Spleen (tissue), 11 donors: ENCODE data around the gene PSPN. TPM values are rescaled to one million over a fixed set of nuclear protein-coding genes. Genes with fewer than 3 reads are reported as not detected.

Experiments used
- DNase-seq: peaks from one replicate; pipeline ENCODE4 v3.0.0-alpha.2; 2020
- H3K27ac ChIP-seq, 8 donors: fragments of 200-600 bp; sonication (generic) in 7 of 8; 1 replicate in 4 of 8; 2 replicates in 4 of 8; pipeline versions ENCODE4 v1.5.0 to v1.8.0; 2016 to 2021; ENCODE audit warnings: inconsistent platforms in 4 of 8, mild to moderate bottlenecking in 4 of 8, moderate library complexity in 1 of 8
- H3K27me3 ChIP-seq, 7 donors: fragments of 200-600 bp; sonication (generic) in 6 of 7; replicated peaks in 1 of 7; 1 replicate in 4 of 7; 2 replicates in 3 of 7; pipeline versions ENCODE4 v1.5.0 to v1.8.0; 2016 to 2021; ENCODE audit warnings: inconsistent platforms in 3 of 7, mild to moderate bottlenecking in 1 of 7
- H3K36me3 ChIP-seq, 6 donors: fragments of 200-600 bp; sonication (generic) in 5 of 6; 1 replicate in 4 of 6; 2 replicates in 2 of 6; pipeline versions ENCODE4 v1.5.0 to v1.8.0; 2016 to 2021; ENCODE audit warnings: inconsistent platforms in 2 of 6
- H3K4me1 ChIP-seq, 6 donors: fragments of 200-600 bp; sonication (generic) in 5 of 6; 1 replicate in 3 of 6; 2 replicates in 3 of 6; pipeline versions ENCODE4 v1.5.0 to v1.8.0; 2016 to 2021; ENCODE audit warnings: inconsistent platforms in 3 of 6
- H3K4me3 ChIP-seq, 8 donors: fragments of 200-600 bp; sonication (generic) in 7 of 8; 1 replicate in 4 of 8; 2 replicates in 4 of 8; pipeline versions ENCODE4 v1.5.0 to v1.8.0; 2016 to 2021; ENCODE audit warnings: inconsistent platforms in 4 of 8, mild to moderate bottlenecking in 4 of 8, moderate library complexity in 2 of 8
- H3K9me3 ChIP-seq, 8 donors: fragments of 200-600 bp; sonication (generic) in 7 of 8; 1 replicate in 4 of 8; 2 replicates in 4 of 8; pipeline versions ENCODE4 v1.5.0 to v1.8.0; 2016 to 2021; ENCODE audit warnings: inconsistent platforms in 4 of 8
- CTCF ChIP-seq, 11 experiments: fragments of 200-600 bp in 7 of 11; fragments of 450-650 bp in 4 of 11; sonication (generic) in 4 of 11; IDR thresholded peaks in 8 of 11; conservative IDR thresholded peaks in 3 of 11; 1 replicate in 7 of 11; 2 replicates in 4 of 11; pipeline versions ENCODE4 v1.4.0 to v1.8.0; 2016 to 2021; ENCODE audit warnings: antibody characterized with exemption in 11 of 11, inconsistent platforms in 4 of 11, mild to moderate bottlenecking in 1 of 11
- POLR2A ChIP-seq, 3 donors: fragments of 450-650 bp; IDR thresholded peaks; one replicate each; pipeline ENCODE4 v1.5.1; 2017; ENCODE audit warnings: antibody characterized with exemption in 3 of 3, mild to moderate bottlenecking in 1 of 3
- POLR2AphosphoS5 ChIP-seq, 3 donors: sonication (generic); formaldehyde crosslinking; IDR thresholded peaks; one replicate each; pipeline ENCODE4 v1.5.1; 2017; ENCODE audit warnings: antibody characterized with exemption in 3 of 3
- WGBS, 5 donors: extraction: QIAGEN DNeasy Blood & Tissue Kit in 3 of 5; methylation state at CpG; one replicate each; pipeline versions ENCODE4 v1.1.5 to v1.1.7; 2013 to 2018; 5-methylcytosine and 5-hydroxymethylcytosine counted together
- intact Hi-C: fragments of 100-400 bp; cut with DNase I; formaldehyde crosslinking; loops from one replicate; pipeline ENCODE4 v1.15.0; 2023; ENCODE audit warnings: low total_unique reads
- polyA plus RNA-seq, 3 donors: library from polyadenylated mRNA; stranded (reverse); fragments of 200-250 nt; gene quantifications; one replicate each; pipeline ENCODE4 v1.2.1, GENCODE V29; 2013
- total RNA-seq, 7 donors: library from RNA; depleted of rRNA in 3 of 7; stranded (reverse); fragments of >200 nt in 3 of 7; fragmentation: NEBNext Ultra II Directional in 4 of 7; extraction: Animal tissue kit (Norgen Biotek cat#: 25700) in 4 of 7; gene quantifications; one replicate each; pipeline versions ENCODE4 v1.1.0 to v1.2.1, GENCODE V29; 2016 to 2021
- donor health status: healthy with polysubstance abuse.
- donor health status: DM: no; HTN: no; CAD: no; lungs with moderate emphysema.
- donor health status: DM: no; HTN: no; CAD: no.
- donor health status: Bipolar disorder and iron deficiency.
- donor health status: healthy.
- donor health status: DM: no; HTN: no; CAD: no.
- donor health status: DM: yes; HTN: yes; CAD: no.

The PSPN gene
- total and polyA plus RNA-seq, 10 donors, result 0.43 to 2.2 (median 1.5) TPM

GRCh38 chr19:6374711-6375410, 872 bp downstream of the PSPN start:
- H3K4me1 ChIP-seq, result peaks cover 5 to 20% (median 15%) of the 10 kb centered on the region in 6 donors
- intact Hi-C loops, result no loop called here
- no peak overlapping the region for H3K27ac ChIP-seq
- no peak for DNase-seq
- H3K27me3 ChIP-seq, result no peaks in the 10 kb centered on the region
- no peak overlapping the region for H3K4me3 ChIP-seq
- peaks cover 0 to 1% (median 0%) of the 10 kb centered on the region in 8 donors for H3K9me3 ChIP-seq
- peaks cover 0 to 38% (median 14%) of the 10 kb centered on the region in 6 donors for H3K36me3 ChIP-seq
- TF ChIP-seq POLR2AphosphoS5 (IDR thresholded peaks at IDR 0.05) (no peak), POLR2A (IDR thresholded peaks at IDR 0.05) (no peak), CTCF (IDR thresholded peaks at IDR 0.05 in 8 of 11, conservative IDR thresholded peaks at IDR 0.05 in 3 of 11) (no peak)
- 93 to 96% (median 94%) methylated on average over 24 to 29 of the region's 29 CpGs for WGBS, 5 donors

- H3K4me1 ChIP-seq, result peaks cover 5 to 20% (median 15%) of the 10 kb centered on the region in 6 donors
- H3K27ac ChIP-seq, result peak overlapping the region in 6 of 8 donors; percentile 95 to 100 (median 99)
- H3K4me3 ChIP-seq, result peak overlapping the region in 3 of 8 donors; percentile 21 to 95 (median 73)
- H3K36me3 ChIP-seq, result peaks cover 0 to 37% (median 11%) of the 10 kb centered on the region in 6 donors
- H3K9me3 ChIP-seq, result no peaks in the 10 kb centered on the region
- peak; percentile 88 for DNase-seq
- WGBS, 5 donors, result 83 to 92% (median 87%) methylated on average over 20 to 29 of the region's 29 CpGs
- TF ChIP-seq POLR2AphosphoS5 (IDR thresholded peaks at IDR 0.05), result peak in 1 of 3 donors; percentile 10
- TF ChIP-seq POLR2A (IDR thresholded peaks at IDR 0.05), result no peak
- no peaks in the 10 kb centered on the region for H3K27me3 ChIP-seq
- intact Hi-C loops, result no loop called here
These were observed 1.5 kb downstream of the PSPN start for GRCh38 chr19:6374161-6374709.

- Histone ChIP-seq H3K9me3 (no peaks in the 10 kb centered on the region), H3K4me1 (peaks cover 5 to 20% (median 15%) of the 10 kb centered on the region in 6 donors), H3K4me3 (peak overlapping the region in 7 of 8 donors; percentile 21 to 99 (median 84)), H3K27ac (peak overlapping the region in 7 of 8 donors; percentile 29 to 100 (median 99)), H3K27me3 (no peaks in the 10 kb centered on the region), H3K36me3 (peaks cover 0 to 37% (median 11%) of the 10 kb centered on the region in 6 donors)
- 30 to 45% (median 35%) methylated on average over 5 of the region's 5 CpGs for WGBS, 5 donors
- intact Hi-C loops, result no loop called here
- no peak for TF ChIP-seq POLR2AphosphoS5 (IDR thresholded peaks at IDR 0.05)
- TF ChIP-seq CTCF (IDR thresholded peaks at IDR 0.05 in 8 of 11, conservative IDR thresholded peaks at IDR 0.05 in 3 of 11), result no peak
- TF ChIP-seq POLR2A (IDR thresholded peaks at IDR 0.05), result no peak
- no peak for DNase-seq
These were observed 2.0 kb downstream of the PSPN start for GRCh38 chr19:6373813-6374108.

GRCh38 chr19:6373096-6373812, 2.5 kb downstream of the PSPN start:
- Histone ChIP-seq H3K36me3 (peaks cover 0 to 37% (median 13%) of the 10 kb centered on the region in 6 donors), H3K9me3 (no peaks in the 10 kb centered on the region), H3K27ac (peak overlapping the region; percentile 92 to 100 (median 99)), H3K4me1 (peaks cover 5 to 20% (median 15%) of the 10 kb centered on the region in 6 donors), H3K27me3 (no peaks in the 10 kb centered on the region), H3K4me3 (peak overlapping the region; percentile 71 to 99 (median 90))
- intact Hi-C loops, result no loop called here
- TF ChIP-seq CTCF (IDR thresholded peaks at IDR 0.05 in 8 of 11, conservative IDR thresholded peaks at IDR 0.05 in 3 of 11), result no peak
- no peak for TF ChIP-seq POLR2AphosphoS5 (IDR thresholded peaks at IDR 0.05)
- TF ChIP-seq POLR2A (IDR thresholded peaks at IDR 0.05), result no peak
- 1 to 2% (median 2%) methylated on average over 35 to 53 of the region's 53 CpGs for WGBS, 5 donors
- peak; percentile 100 for DNase-seq
